HL-60 (cell line): ENCODE results near the gene NCCRP1.

Experiments used
- DNase-seq, 2 experiments: peaks; one replicate each; pipeline ENCODE4 v3.0.0-alpha.2; 2010 to 2020; ENCODE audit warnings: low read depth in 1 of 2, low spot score in 1 of 2
- H3K27ac ChIP-seq: fragments of 250-450 bp; sonication (Bioruptor Pico); replicated peaks from 2 replicates; pipeline ENCODE4 v1.5.1; 2020; ENCODE audit warnings: mild to moderate bottlenecking, moderate library complexity
- H3K27me3 ChIP-seq: fragments of 250-450 bp; sonication (Bioruptor Pico); 2 replicates; pipeline ENCODE4 v1.5.1; 2021; ENCODE audit warnings: mild to moderate bottlenecking, moderate library complexity; ENCODE audit not compliant: insufficient read depth, poor library complexity, severe bottlenecking
- H3K4me3 ChIP-seq: replicated peaks from 2 replicates; pipeline ENCODE4 v1.5.1; 2011; ENCODE audit warnings: mild to moderate bottlenecking, control low read depth, low read length; ENCODE audit not compliant: insufficient read depth
- GABPA ChIP-seq: IDR thresholded peaks from 2 replicates; pipeline ENCODE4 v1.6.1; 2012; ENCODE audit warnings: low read depth
- POLR2AphosphoS5 ChIP-seq: IDR thresholded peaks from 2 replicates; pipeline ENCODE4 v1.6.1; 2012; ENCODE audit warnings: low read depth
- REST ChIP-seq: IDR thresholded peaks from 2 replicates; pipeline ENCODE4 v1.6.1; 2012; ENCODE audit warnings: low read depth; ENCODE audit not compliant: insufficient replicate concordance
- SPI1 ChIP-seq: IDR thresholded peaks from 2 replicates; pipeline ENCODE4 v1.6.1; 2012; ENCODE audit warnings: low read depth, mild to moderate bottlenecking, borderline replicate concordance
- TF ChIP-seq, protein P1 (sequence below): IDR thresholded peaks from one replicate; pipeline ENCODE4 v1.5.1; 2011; ENCODE audit warnings: low read length, control low read depth, inconsistent platforms; ENCODE audit not compliant: insufficient read depth

The NCCRP1 gene

DNA sequence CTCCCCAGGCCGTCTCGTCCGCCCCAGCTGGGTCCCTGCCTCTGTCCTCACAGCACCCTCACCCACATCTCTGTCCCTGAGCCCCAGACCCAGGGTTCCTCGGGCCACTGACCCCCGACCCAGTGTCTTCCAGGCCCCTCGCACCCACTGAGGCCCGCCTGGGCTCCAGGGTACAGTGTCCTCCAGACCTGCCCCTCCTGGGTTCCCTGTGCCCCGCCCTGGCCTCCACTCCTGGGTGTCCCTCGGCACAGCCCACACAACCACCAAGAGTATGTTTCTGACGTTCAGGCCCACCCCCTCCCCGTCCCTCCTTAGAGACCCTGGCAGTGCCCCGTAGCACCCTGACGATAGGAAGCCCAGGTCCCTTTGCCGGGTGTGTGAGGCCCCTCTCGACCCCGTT lies 22.6 kb upstream of the NCCRP1 start:
- DNase-seq, result no peak
- TF ChIP-seq GABPA, result no peak
- no peak for TF ChIP-seq SPI1
- no peak for TF ChIP-seq POLR2AphosphoS5
- no peak for TF ChIP-seq REST
- Histone ChIP-seq H3K27me3 (no peaks in the 10 kb centered on the region), H3K4me3 (no peak overlapping the region), H3K27ac (no peak overlapping the region)

DNA sequence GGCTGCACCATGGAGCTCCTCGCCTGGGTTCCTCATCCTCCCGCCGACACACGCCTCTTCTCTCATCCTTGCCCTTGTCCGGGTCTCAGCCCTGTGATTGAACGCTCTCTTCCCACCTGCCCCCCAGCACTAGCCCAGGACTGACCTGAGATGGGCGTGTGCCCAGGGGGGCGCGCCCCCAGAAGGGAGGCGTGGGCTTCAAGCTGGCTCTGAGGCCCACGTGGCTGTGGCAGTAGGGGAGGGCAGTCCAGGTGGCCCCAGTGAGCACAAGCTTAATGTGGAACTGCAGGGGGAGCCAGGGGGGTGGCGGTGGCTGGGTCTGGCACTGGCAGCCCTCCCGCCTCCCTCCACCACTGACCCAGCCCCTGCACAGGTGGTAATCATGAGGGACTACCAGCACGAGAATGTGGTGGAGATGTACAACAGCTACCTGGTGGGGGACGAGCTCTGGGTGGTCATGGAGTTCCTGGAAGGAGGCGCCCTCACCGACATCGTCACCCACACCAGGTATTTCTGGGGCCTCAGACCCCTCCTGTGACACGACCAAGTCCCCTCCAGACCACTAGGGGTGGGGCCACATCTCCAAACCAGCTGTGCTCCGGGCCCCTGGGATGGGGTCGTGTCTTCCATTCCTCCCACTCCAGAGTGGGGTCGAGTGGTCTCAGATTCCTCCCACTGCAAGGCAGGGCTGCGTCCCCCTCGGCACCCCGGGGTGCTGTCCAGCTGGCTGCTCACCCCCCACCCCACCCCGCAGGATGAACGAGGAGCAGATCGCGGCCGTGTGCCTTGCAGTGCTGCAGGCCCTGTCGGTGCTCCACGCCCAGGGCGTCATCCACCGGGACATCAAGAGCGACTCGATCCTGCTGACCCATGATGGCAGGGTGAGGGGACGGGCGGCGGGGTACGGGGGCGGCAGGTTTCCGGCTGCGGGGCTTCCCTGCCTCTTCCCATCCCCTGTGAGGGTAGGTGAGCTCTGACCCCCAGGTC lies 21.9 kb upstream of the NCCRP1 start:
- no peak for DNase-seq
- TF ChIP-seq GABPA (no peak), SPI1 (no peak), REST (no peak), POLR2AphosphoS5 (no peak)
- TF ChIP-seq, protein P1, sequence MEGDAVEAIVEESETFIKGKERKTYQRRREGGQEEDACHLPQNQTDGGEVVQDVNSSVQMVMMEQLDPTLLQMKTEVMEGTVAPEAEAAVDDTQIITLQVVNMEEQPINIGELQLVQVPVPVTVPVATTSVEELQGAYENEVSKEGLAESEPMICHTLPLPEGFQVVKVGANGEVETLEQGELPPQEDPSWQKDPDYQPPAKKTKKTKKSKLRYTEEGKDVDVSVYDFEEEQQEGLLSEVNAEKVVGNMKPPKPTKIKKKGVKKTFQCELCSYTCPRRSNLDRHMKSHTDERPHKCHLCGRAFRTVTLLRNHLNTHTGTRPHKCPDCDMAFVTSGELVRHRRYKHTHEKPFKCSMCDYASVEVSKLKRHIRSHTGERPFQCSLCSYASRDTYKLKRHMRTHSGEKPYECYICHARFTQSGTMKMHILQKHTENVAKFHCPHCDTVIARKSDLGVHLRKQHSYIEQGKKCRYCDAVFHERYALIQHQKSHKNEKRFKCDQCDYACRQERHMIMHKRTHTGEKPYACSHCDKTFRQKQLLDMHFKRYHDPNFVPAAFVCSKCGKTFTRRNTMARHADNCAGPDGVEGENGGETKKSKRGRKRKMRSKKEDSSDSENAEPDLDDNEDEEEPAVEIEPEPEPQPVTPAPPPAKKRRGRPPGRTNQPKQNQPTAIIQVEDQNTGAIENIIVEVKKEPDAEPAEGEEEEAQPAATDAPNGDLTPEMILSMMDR, result no peak
- H3K27ac ChIP-seq, result no peak overlapping the region
- no peak overlapping the region for H3K4me3 ChIP-seq
- H3K27me3 ChIP-seq, result no peaks in the 10 kb centered on the region

DNA sequence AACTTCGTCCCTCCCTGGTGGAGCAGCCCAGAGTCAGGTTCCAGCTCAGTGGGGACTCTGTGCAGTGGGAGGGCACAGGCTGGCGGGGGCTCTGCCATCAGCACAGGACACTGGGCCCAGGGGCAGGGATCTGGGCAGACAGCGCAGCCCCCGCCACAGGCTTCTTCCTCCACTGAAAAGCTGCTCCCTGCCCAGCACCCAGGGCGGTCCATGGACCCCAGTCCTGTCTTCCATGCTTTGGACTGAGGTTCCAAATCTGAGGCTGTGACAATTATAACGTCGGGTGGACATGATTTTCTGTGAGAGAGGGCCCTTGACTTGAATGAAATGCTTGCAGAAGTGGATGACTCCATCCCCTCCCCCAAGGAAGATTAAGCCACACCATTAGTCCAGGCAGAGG lies 21.2 kb upstream of the NCCRP1 start:
- no peaks in the 10 kb centered on the region for H3K27me3 ChIP-seq
- no peak for TF ChIP-seq POLR2AphosphoS5
- no peak for TF ChIP-seq GABPA
- no peak for TF ChIP-seq SPI1
- TF ChIP-seq REST, result no peak
- TF ChIP-seq, protein P1, result no peak
- H3K4me3 ChIP-seq, result no peak overlapping the region
- DNase-seq, result no peak
- H3K27ac ChIP-seq, result no peak overlapping the region
